HepG2 (cell line): ENCODE results near the gene SLCO4A1. TPM values are rescaled to one million over a fixed set of nuclear protein-coding genes. Genes with fewer than 3 reads are reported as not detected.

Source experiments
- ELK4 ChIP-seq: sonication (generic); formaldehyde crosslinking; IDR thresholded peaks from 2 replicates; pipeline ENCODE4 v1.9.0; 2021; ENCODE audit warnings: missing genetic modification reagents, borderline replicate concordance
- ETV6 ChIP-seq: sonication (generic); formaldehyde crosslinking; conservative IDR thresholded peaks from 2 replicates; pipeline ENCODE4 v1.4.0; 2020; ENCODE audit warnings: missing genetic modification reagents
- HNRNPLL ChIP-seq: fragments of 200-400 bp; formaldehyde crosslinking; IDR thresholded peaks from 2 replicates; pipeline ENCODE4 v1.6.1; 2017; ENCODE audit warnings: mild to moderate bottlenecking, low read depth, low read length; ENCODE audit not compliant: poor library complexity, severe bottlenecking
- NRL ChIP-seq: sonication (generic); formaldehyde crosslinking; IDR thresholded peaks from 2 replicates; pipeline ENCODE4 v1.5.0; 2020; ENCODE audit warnings: missing genetic modification reagents, mild to moderate bottlenecking, moderate library complexity, borderline replicate concordance
- RBM22 ChIP-seq: fragments of 200-400 bp; formaldehyde crosslinking; optimal IDR thresholded peaks from 2 replicates; pipeline ENCODE3; 2017; ENCODE audit warnings: mild to moderate bottlenecking, low read length, moderate library complexity
- SPEN ChIP-seq: sonication (generic); formaldehyde crosslinking; IDR thresholded peaks from 2 replicates; pipeline ENCODE4 v1.5.1; 2020; ENCODE audit warnings: low read depth, mild to moderate bottlenecking, missing genetic modification reagents
- TARDBP ChIP-seq: sonication (generic); formaldehyde crosslinking; IDR thresholded peaks from 2 replicates; pipeline ENCODE4 v1.8.0; 2022; ENCODE audit warnings: mild to moderate bottlenecking, missing genetic modification reagents
- WIZ ChIP-seq: sonication (generic); formaldehyde crosslinking; IDR thresholded peaks from 2 replicates; pipeline ENCODE4 v1.5.1; 2020; ENCODE audit warnings: mild to moderate bottlenecking, missing genetic modification reagents
- YEATS2 ChIP-seq: sonication (generic); formaldehyde crosslinking; IDR thresholded peaks from 2 replicates; pipeline ENCODE4 v1.4.0; 2020; ENCODE audit warnings: missing genetic modification reagents, borderline replicate concordance
- ZFP36 ChIP-seq: fragments of 150-350 bp; IDR thresholded peaks from 2 replicates; pipeline ENCODE4 v1.6.1; 2018; ENCODE audit warnings: borderline replicate concordance, low read length, low read depth; ENCODE audit not compliant: partially characterized antibody
- ZNF414 ChIP-seq: sonication (generic); formaldehyde crosslinking; IDR thresholded peaks from 2 replicates; pipeline ENCODE4 v1.5.0; 2020; ENCODE audit warnings: missing genetic modification reagents
- ZNF446 ChIP-seq: sonication (generic); formaldehyde crosslinking; IDR thresholded peaks from 2 replicates; pipeline ENCODE4 v1.5.0; 2020; ENCODE audit warnings: mild to moderate bottlenecking, missing genetic modification reagents
- ZNF558 ChIP-seq: sonication (generic); formaldehyde crosslinking; IDR thresholded peaks from 2 replicates; pipeline ENCODE4 v1.9.0; 2022; ENCODE audit warnings: mild to moderate bottlenecking, missing genetic modification reagents, borderline replicate concordance
- ZNF687 ChIP-seq: sonication (generic); formaldehyde crosslinking; IDR thresholded peaks from 2 replicates; pipeline ENCODE4 v1.5.1; 2020; ENCODE audit warnings: mild to moderate bottlenecking, missing genetic modification reagents, moderate library complexity
- ZNF749 ChIP-seq: sonication (generic); formaldehyde crosslinking; IDR thresholded peaks from 2 replicates; pipeline ENCODE4 v1.8.0; 2022; ENCODE audit warnings: mild to moderate bottlenecking, missing genetic modification reagents, moderate library complexity, borderline replicate concordance
- ZNF883 ChIP-seq: sonication (generic); formaldehyde crosslinking; IDR thresholded peaks from 2 replicates; pipeline ENCODE4 v1.5.1; 2020; ENCODE audit warnings: mild to moderate bottlenecking, missing genetic modification reagents; ENCODE audit errors: not compliant biosample characterization
- ZSCAN25 ChIP-seq: sonication (generic); formaldehyde crosslinking; IDR thresholded peaks from 2 replicates; pipeline ENCODE4 v1.8.0; 2022; ENCODE audit warnings: mild to moderate bottlenecking, missing genetic modification reagents
- polyA plus RNA-seq, 8 experiments: library from polyadenylated mRNA; depleted of rRNA in 3 of 8; stranded (reverse) in 7 of 8; unstranded in 1 of 8; fragments of >200 nt; fragmentation: Illumina TruSeq in 4 of 8; extraction: Trizol in 4 of 8; gene quantifications; 2 replicates each; pipeline versions ENCODE4 v1.2.1 to v1.2.3, GENCODE V29; 2011 to 2016; ENCODE audit warnings: low read depth in 4 of 8, missing spikeins in 1 of 8, mixed read lengths in 1 of 8; ENCODE audit not compliant: insufficient read depth in 1 of 8
- total RNA-seq, 5 experiments: library from RNA; depleted of rRNA; stranded (reverse); fragments of >200 nt; fragmentation: Illumina TruSeq; extraction: Trizol; gene quantifications; 2 replicates each; pipeline ENCODE4 v1.2.3, GENCODE V29; 2016; ENCODE audit warnings: low read depth in 1 of 5
- TF ChIP-seq, protein P1 (sequence below): sonication (generic); formaldehyde crosslinking; IDR thresholded peaks from 2 replicates; pipeline ENCODE4 v1.8.0; 2022; ENCODE audit warnings: mild to moderate bottlenecking, missing genetic modification reagents; ENCODE audit not compliant: insufficient replicate concordance
- TF ChIP-seq, protein P2 (sequence below): sonication (generic); formaldehyde crosslinking; IDR thresholded peaks from 2 replicates; pipeline ENCODE4 v1.5.0; 2020; ENCODE audit warnings: missing genetic modification reagents

SLCO4A1 gene
- total and polyA plus RNA-seq, 2 of the 13 experiments (the other 11 are each of a cell fraction or from before 2014, with no cell fraction given), result 55.5 to 112 TPM

DNA sequence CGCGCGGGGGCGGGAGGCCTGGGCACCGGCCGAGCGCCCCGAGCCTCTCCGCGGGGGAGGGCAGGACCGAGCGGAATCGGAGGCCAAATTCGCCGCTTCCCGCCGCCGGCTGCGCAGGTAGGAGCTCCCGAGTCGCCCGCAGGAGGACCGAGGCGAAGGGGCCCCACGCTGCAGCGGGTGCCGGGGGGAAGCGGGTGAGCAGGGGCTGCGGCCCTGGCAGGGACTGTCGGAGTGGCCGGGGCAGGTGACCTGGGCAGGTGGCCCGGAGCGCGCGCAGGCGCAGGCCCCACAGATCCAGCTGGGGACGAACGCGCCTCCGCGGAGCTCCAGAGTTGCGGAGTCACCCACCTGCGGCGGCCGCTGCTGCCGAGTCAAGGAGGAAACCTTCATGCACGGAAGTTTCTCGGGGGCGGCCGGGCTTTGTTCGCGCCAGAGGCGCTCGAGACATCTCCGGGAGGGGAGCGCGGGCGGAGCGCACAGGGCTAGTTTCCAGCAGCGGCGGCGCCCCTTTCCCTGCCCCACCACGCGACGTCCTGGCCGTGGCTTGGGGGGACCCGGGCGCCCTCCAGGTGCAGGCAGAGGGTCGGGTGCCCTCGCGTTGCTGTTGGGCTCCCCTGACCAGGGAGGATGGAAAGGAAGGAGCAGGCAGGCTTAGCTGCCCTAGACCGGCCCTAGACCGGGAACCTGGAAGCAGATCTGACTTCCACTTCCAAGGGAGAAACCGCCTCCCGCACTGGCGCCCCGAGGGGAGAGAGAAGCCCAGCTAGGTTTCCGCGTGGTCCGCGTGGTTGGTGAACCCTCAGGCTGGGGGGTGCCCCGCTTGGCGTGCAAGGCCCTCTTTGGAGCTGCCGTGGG lies 590 bp downstream of the SLCO4A1 start (continued):
- TF ChIP-seq, protein P1, sequence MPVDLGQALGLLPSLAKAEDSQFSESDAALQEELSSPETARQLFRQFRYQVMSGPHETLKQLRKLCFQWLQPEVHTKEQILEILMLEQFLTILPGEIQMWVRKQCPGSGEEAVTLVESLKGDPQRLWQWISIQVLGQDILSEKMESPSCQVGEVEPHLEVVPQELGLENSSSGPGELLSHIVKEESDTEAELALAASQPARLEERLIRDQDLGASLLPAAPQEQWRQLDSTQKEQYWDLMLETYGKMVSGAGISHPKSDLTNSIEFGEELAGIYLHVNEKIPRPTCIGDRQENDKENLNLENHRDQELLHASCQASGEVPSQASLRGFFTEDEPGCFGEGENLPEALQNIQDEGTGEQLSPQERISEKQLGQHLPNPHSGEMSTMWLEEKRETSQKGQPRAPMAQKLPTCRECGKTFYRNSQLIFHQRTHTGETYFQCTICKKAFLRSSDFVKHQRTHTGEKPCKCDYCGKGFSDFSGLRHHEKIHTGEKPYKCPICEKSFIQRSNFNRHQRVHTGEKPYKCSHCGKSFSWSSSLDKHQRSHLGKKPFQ (CRISPR knock-in tag), result no peak
- TF ChIP-seq RBM22, result no peak
- TF ChIP-seq ZSCAN25 (CRISPR knock-in tag), result peak; percentile 12; the same call in 1 of the 2 replicates
- no peak for TF ChIP-seq ELK4 (CRISPR knock-in tag)
- TF ChIP-seq ZNF558 (CRISPR knock-in tag), result no peak
- TF ChIP-seq ZNF687, result peak; percentile 65
- peak; percentile 82 for TF ChIP-seq NRL (CRISPR knock-in tag)
- 0 out of 2 replicates have a peak, but pooled peaks have one; percentile 17 for TF ChIP-seq ETV6 (CRISPR knock-in tag)
- TF ChIP-seq WIZ (CRISPR knock-in tag), result peak; percentile 20; the same call in 1 of the 2 replicates
- TF ChIP-seq TARDBP, result no peak
- 0 out of 2 replicates have a peak, but pooled peaks have one; percentile 11 for TF ChIP-seq ZNF749 (CRISPR knock-in tag)
- TF ChIP-seq ZFP36, result no peak
- TF ChIP-seq, protein P2, sequence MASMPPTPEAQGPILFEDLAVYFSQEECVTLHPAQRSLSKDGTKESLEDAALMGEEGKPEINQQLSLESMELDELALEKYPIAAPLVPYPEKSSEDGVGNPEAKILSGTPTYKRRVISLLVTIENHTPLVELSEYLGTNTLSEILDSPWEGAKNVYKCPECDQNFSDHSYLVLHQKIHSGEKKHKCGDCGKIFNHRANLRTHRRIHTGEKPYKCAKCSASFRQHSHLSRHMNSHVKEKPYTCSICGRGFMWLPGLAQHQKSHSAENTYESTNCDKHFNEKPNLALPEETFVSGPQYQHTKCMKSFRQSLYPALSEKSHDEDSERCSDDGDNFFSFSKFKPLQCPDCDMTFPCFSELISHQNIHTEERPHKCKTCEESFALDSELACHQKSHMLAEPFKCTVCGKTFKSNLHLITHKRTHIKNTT (CRISPR knock-in tag), result no peak
- TF ChIP-seq HNRNPLL, result peak; percentile 48
- TF ChIP-seq ZNF446, result peak; percentile 60; the same call in 1 of the 2 replicates
- TF ChIP-seq SPEN, result no peak
- peak; percentile 85 for TF ChIP-seq ZNF414 (CRISPR knock-in tag)
- TF ChIP-seq YEATS2 (CRISPR knock-in tag), result no peak; the same call in 1 of the 2 replicates
- TF ChIP-seq ZNF883 (CRISPR knock-in tag), result no peak
